ENCODE data around the gene MTFR1L. TPM values are rescaled to one million over a fixed set of nuclear protein-coding genes. Genes with fewer than 3 reads are reported as not detected.

The MTFR1L gene
- total RNA-seq, 1 experiment from 2014 or later = 24.3 TPM

- no peak for DNase-seq
- Histone ChIP-seq H3K4me3 (peak overlapping the region; percentile 50), H3K27me3 (no peaks in the 10 kb centered on the region), H3K9me3 (no peaks in the 10 kb centered on the region), H3K36me3 (peaks cover 5% of the 10 kb centered on the region; the same call in 1 of the 2 replicates)
Measured at GRCh38 chr1:25800703-25801377, 18.9 kb upstream of the MTFR1L start.

- Histone ChIP-seq H3K27me3 (no peaks in the 10 kb centered on the region), H3K9me3 (no peaks in the 10 kb centered on the region), H3K4me3 (no peak overlapping the region), H3K36me3 (peaks cover 8% of the 10 kb centered on the region)
- no peak for DNase-seq
Measured at GRCh38 chr1:25802915-25803314, 16.8 kb upstream of the MTFR1L start.

- H3K4me3 ChIP-seq = no peak overlapping the region
Measured at GRCh38 chr1:25803368-25803767, 16.4 kb upstream of the MTFR1L start.

GRCh38 chr1:25804244-25804963 is 15.3 kb upstream of the MTFR1L start:
- DNase-seq = peak; percentile 88
- Histone ChIP-seq H3K4me3 (no peak overlapping the region), H3K36me3 (peaks cover 10% of the 10 kb centered on the region), H3K27me3 (no peaks in the 10 kb centered on the region), H3K9me3 (no peaks in the 10 kb centered on the region)

More at GRCh38 chr1:25803368-25803767, 16.4 kb upstream of the MTFR1L start:
- Histone ChIP-seq H3K36me3 (peaks cover 8% of the 10 kb centered on the region), H3K27me3 (no peaks in the 10 kb centered on the region), H3K9me3 (no peaks in the 10 kb centered on the region)
- DNase-seq = no peak

GRCh38 chr1:25804964-25805862 is 14.5 kb upstream of the MTFR1L start:
- H3K9me3 ChIP-seq = no peaks in the 10 kb centered on the region
- H3K36me3 ChIP-seq = peaks cover 10% of the 10 kb centered on the region
- no peaks in the 10 kb centered on the region for H3K27me3 ChIP-seq
- no peak overlapping the region for H3K4me3 ChIP-seq
- DNase-seq = no peak

GRCh38 chr1:25805863-25806225 is 13.9 kb upstream of the MTFR1L start:
- Histone ChIP-seq H3K9me3 (no peaks in the 10 kb centered on the region), H3K4me3 (no peak overlapping the region), H3K36me3 (peaks cover 15% of the 10 kb centered on the region), H3K27me3 (no peaks in the 10 kb centered on the region)
- peak; percentile 88 for DNase-seq

DNA sequence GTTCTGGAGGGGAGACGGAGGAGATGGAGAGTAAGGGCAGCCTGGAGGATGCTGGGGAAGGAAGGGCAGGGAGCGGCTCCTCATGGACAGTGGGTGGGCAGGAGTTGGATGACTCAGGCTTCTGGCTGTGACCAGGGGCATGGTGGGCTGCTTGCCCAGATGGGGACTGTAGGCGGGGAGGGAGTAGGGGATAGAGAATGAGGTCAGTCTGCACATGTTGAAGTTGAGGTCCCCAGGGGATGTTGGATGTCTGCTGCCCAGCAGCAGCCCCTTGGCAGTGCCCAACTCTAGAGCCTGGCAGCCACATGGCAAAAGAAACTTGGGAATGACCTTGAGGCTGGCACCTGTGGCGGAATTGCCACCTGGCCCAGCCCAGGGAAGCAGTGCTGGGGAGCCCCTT is 13.3 kb upstream of the MTFR1L start:
- Histone ChIP-seq H3K9me3 (no peaks in the 10 kb centered on the region), H3K27me3 (no peaks in the 10 kb centered on the region), H3K4me3 (no peak overlapping the region), H3K36me3 (peaks cover 20% of the 10 kb centered on the region)
- DNase-seq = peak; percentile 83

DNA sequence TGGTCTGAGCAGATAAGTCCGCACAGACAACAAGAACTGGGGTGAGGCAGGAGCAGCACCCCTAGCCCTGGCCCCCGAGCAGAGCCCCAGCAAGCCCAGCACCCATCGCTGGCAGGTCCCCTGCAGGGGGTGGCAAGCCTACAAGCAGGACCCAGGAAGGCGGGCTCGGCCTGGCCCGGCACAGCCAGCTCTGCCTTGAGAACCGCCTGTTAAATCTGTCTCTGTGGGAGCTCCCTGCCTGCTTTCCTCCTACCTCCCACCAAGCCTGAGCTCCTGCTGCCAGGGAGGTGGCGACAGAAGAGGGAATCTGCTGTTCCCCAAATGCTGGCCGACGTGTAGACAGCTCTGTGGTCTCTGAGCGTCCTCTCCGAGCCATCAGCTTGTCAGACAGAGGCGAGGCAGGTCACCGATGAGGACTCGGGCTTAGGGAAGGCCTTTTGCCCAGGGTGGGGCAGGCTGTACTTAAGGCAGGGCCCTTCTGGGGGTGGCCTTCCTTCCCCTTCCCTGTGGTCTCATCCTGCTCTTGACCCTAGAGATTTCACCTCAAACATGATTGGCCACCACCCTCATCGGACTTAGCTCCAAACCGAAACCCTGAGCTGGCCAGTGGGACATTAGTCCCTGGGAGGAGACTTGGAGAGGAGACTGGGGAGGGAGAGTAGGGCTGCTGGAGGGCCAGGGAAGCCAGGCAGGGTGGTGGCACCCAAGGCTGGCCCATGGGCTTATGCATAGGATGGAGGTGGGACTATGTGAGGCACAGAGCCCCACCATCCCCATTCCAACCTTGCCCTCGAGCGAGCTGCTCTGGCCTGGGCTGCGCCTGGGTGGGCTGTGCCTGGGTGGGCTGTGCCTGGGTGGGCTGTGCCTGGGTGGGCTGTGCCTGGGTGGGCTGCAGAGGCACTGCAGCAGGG is 12.0 kb upstream of the MTFR1L start:
- Histone ChIP-seq H3K27me3 (no peaks in the 10 kb centered on the region), H3K36me3 (peaks cover 25% of the 10 kb centered on the region), H3K9me3 (no peaks in the 10 kb centered on the region), H3K4me3 (no peak overlapping the region)
- no peak for DNase-seq

GRCh38 chr1:25808481-25809244 is 11.1 kb upstream of the MTFR1L start:
- no peak overlapping the region for H3K4me3 ChIP-seq
- no peaks in the 10 kb centered on the region for H3K27me3 ChIP-seq
- H3K36me3 ChIP-seq = peaks cover 25% of the 10 kb centered on the region
- DNase-seq = no peak
- H3K9me3 ChIP-seq = no peaks in the 10 kb centered on the region

DNA sequence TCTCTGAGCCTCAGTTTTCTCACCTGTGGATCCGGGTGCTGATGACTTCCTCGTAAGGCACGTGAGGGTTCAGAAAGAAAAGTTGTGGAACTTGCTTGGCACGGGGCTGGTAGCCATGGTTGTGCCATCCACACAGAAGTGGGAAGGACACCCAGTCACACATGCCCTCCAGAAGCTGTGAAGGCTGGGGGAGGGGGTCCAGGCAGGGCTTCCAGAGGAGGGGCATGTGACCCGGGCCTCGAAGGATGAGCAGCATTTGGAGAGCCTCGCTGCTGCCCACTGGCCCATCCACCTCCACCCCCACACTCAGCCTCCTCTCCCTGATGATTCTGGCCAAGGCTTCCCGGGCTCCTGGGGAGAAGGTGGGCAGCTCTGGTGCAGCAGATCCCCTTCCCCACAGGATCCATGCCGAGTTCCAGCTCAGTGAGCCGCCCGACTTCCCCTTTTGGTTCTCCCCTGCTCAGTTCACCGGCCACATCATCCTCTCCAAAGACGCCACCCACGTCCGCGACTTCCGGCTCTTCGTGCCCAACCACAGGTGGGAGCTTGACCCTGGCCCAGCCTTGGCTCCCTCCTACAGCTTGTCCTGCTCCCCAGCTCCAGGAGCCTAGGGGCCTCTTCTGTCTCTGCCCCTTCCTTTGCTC is 10.3 kb upstream of the MTFR1L start:
- H3K9me3 ChIP-seq = no peaks in the 10 kb centered on the region
- DNase-seq = no peak
- no peaks in the 10 kb centered on the region for H3K27me3 ChIP-seq
- H3K36me3 ChIP-seq = peaks cover 25% of the 10 kb centered on the region
- H3K4me3 ChIP-seq = no peak overlapping the region

DNA sequence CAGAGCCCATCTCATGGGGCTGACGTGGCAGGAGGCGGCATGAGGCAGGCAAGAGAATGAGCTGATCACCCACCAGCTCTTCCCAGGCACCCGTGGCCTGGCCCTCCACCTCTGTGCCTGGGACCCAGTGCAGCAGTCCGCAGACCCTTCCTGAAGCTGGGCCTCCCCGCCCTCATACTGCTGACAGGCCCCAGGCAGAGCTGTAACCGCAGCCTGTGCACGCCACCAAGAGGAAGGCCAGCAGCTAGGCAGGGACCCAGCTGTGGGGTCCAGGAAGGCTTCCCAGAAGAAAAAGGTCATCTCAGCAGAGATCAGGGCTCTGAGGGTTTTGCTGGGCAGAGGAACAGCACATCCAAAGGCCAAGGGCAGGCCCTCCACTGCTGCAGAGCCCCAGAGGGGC is 9.8 kb upstream of the MTFR1L start:
- peaks cover 25% of the 10 kb centered on the region for H3K36me3 ChIP-seq
- no peaks in the 10 kb centered on the region for H3K9me3 ChIP-seq
- H3K4me3 ChIP-seq = no peak overlapping the region
- no peaks in the 10 kb centered on the region for H3K27me3 ChIP-seq
- no peak for DNase-seq

DNA sequence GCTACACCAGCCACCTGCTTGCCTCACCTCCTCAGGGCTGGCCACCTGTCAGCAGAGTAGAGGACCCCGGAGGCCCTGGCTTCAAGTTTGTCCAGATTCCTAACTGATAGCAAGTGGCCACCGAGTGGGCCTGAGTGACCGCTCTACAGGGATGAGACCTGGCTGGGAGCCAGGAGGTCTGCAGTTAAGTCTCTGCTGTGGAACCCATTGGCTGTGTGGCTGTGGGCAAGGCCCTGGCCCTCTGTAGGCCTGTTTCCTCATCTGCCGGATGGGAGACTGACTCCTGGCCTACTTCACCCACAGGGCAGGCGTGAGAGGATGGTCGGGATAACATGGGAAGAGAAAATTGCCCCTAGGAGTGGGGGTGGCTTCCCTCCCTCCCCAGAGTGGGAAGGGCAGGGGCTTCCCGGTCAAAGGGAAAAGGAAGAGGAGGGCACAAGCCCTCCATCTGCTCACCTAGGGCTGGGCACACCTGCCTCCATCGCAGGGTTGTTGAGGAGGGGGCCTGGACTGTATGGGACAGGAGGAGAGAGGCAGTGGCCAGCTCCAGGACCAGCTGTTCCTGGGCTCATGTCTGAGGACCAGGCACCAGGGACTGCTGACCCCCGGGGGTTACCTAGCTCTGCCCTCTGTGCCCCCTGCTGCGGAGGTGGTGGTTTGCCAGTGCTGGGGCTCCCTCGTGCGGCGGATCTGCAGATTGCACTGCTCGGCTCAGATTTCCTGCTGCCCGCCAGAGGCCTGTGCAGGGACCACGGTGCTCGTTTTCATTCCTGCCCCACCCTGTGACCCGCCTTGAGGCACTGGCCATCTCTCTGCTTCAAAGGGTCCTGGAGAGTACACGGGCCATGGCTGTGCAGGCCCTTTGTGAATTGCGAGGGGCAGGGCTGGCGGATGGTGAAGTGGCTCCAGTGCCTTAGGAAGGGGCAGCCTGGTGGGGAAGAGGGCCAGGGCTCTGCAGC is 9.1 kb upstream of the MTFR1L start:
- DNase-seq = peak; percentile 53
- Histone ChIP-seq H3K9me3 (no peaks in the 10 kb centered on the region), H3K36me3 (peaks cover 21% of the 10 kb centered on the region), H3K27me3 (no peaks in the 10 kb centered on the region), H3K4me3 (no peak overlapping the region)

GRCh38 chr1:25811384-25812082 is 8.2 kb upstream of the MTFR1L start:
- no peaks in the 10 kb centered on the region for H3K9me3 ChIP-seq
- no peak overlapping the region for H3K4me3 ChIP-seq
- H3K27me3 ChIP-seq = no peaks in the 10 kb centered on the region
- peaks cover 20% of the 10 kb centered on the region for H3K36me3 ChIP-seq
- no peak for DNase-seq
